A673 (cell line): ENCODE results near the gene RFESD. TPM values are rescaled to one million over a fixed set of nuclear protein-coding genes. Genes with fewer than 3 reads are reported as not detected.
"Not testable (repeated sequence)": the region's sequence is repeated elsewhere in the genome, so short reads cannot be mapped to it uniquely, and the experiment has no call there.

Experiments
- BruUV-seq: library from RNA; stranded (reverse); fragments of 400-500 nt; replicated peaks from 2 replicates; lab custom pipeline; 2021; lab: Mats Ljungman, UMichigan
- CTCF ChIA-PET: fragments of 300-600 bp; sonication (Branson Sonifier 250); formaldehyde crosslinking; loops from one replicate; lab custom pipeline; 2022; ENCODE audit warnings: antibody characterized with exemption; lab: Charles Lee
- POLR2A ChIA-PET: fragments of 300-600 bp; sonication (Branson Sonifier 250); formaldehyde crosslinking; loops from one replicate; lab custom pipeline; 2022; ENCODE audit warnings: antibody characterized with exemption; ENCODE audit not compliant: low non-redundant PET; lab: Charles Lee
- DNase-seq: peaks from one replicate; pipeline ENCODE4 v3.0.0-alpha.2; 2015; ENCODE audit warnings: low spot score
- H3K27ac ChIP-seq: fragments of 200-600 bp; sonication (generic); 2 replicates; pipeline ENCODE4 v1.5.1; 2016; ENCODE audit warnings: mixed run types, low read depth, mild to moderate bottlenecking, mixed read lengths, antibody characterized with exemption, low read length; ENCODE audit not compliant: poor library complexity, severe bottlenecking
- H3K27me3 ChIP-seq: fragments of 200-600 bp; sonication (generic); replicated peaks from 2 replicates; pipeline ENCODE4 v1.6.1; 2017; ENCODE audit warnings: mixed run types, low read depth, mild to moderate bottlenecking, mixed read lengths, antibody characterized with exemption, low read length; ENCODE audit not compliant: insufficient read depth, poor library complexity
- H3K36me3 ChIP-seq: fragments of 200-600 bp; sonication (generic); 2 replicates; pipeline ENCODE4 v1.6.1; 2016; ENCODE audit warnings: mixed run types, mild to moderate bottlenecking, mixed read lengths, antibody characterized with exemption, low read length; ENCODE audit not compliant: insufficient read depth, poor library complexity, severe bottlenecking
- H3K4me1 ChIP-seq: fragments of 200-600 bp; sonication (generic); 2 replicates; pipeline ENCODE4 v1.6.1; 2017; ENCODE audit warnings: mixed run types, mild to moderate bottlenecking, mixed read lengths, antibody characterized with exemption, low read length; ENCODE audit not compliant: insufficient read depth, poor library complexity, severe bottlenecking
- H3K4me3 ChIP-seq: fragments of 200-600 bp; sonication (generic); 2 replicates; pipeline ENCODE4 v1.5.1; 2016; ENCODE audit warnings: low read depth, mixed run types, mild to moderate bottlenecking, mixed read lengths, low read length; ENCODE audit not compliant: poor library complexity, severe bottlenecking
- H3K9me3 ChIP-seq: fragments of 200-600 bp; sonication (generic); 2 replicates; pipeline ENCODE4 v1.6.1; 2016; ENCODE audit warnings: mixed run types, low read depth, mild to moderate bottlenecking, mixed read lengths, antibody characterized with exemption, low read length; ENCODE audit not compliant: poor library complexity, severe bottlenecking
- EZH2 ChIP-seq: fragments of 200-600 bp; sonication (generic); IDR thresholded peaks from 2 replicates; pipeline ENCODE4 v1.6.1; 2017; ENCODE audit warnings: borderline replicate concordance, low read depth, mild to moderate bottlenecking, mixed read lengths, antibody characterized with exemption, low read length; ENCODE audit not compliant: poor library complexity, severe bottlenecking
- intact Hi-C: fragments of 100-400 bp; cut with micrococcal nuclease; formaldehyde crosslinking; loops from one replicate; pipeline ENCODE4 v1.10.0; 2022; ENCODE audit not compliant: unreplicated experiment
- total RNA-seq: library from RNA; stranded (reverse); gene quantifications from 2 replicates; pipeline ENCODE4 v1.2.3, GENCODE V29; 2021
- TF ChIP-seq, protein P1 (sequence below): fragments of 300-800, 200-600 bp; sonication (generic); conservative IDR thresholded peaks from 2 replicates; pipeline ENCODE4 v1.5.1; 2017; ENCODE audit warnings: low read depth, mild to moderate bottlenecking, antibody characterized with exemption, low read length, moderate library complexity, mixed read lengths

The RFESD gene
- total RNA-seq, 1 experiment from 2014 or later: 2.4 TPM

DNA sequence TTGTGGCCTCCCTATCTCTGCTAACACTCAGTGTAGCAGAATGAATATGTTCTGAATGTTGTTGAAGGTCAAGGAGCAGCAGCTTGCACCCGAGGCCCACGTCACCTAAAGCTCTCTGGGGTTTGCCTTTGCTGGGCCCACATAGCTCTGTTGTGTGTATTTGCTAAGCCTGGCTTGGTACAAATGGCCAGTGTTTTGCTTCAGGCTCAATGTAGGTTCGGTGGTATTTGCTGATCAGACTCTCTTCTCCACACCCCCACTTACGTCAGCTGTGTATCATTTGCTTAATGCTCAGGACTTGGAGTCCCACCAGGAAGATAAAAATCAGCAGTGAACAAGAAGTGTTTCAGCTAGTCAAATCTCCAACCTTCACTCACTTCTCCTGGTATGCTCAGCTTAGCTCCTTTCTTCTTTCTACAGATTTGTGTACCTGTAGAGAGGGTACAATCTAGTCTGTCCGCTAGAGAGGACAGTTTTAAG is 4.8 kb upstream of the RFESD start:
- TF ChIP-seq EZH2: no peak
- TF ChIP-seq, protein P1, sequence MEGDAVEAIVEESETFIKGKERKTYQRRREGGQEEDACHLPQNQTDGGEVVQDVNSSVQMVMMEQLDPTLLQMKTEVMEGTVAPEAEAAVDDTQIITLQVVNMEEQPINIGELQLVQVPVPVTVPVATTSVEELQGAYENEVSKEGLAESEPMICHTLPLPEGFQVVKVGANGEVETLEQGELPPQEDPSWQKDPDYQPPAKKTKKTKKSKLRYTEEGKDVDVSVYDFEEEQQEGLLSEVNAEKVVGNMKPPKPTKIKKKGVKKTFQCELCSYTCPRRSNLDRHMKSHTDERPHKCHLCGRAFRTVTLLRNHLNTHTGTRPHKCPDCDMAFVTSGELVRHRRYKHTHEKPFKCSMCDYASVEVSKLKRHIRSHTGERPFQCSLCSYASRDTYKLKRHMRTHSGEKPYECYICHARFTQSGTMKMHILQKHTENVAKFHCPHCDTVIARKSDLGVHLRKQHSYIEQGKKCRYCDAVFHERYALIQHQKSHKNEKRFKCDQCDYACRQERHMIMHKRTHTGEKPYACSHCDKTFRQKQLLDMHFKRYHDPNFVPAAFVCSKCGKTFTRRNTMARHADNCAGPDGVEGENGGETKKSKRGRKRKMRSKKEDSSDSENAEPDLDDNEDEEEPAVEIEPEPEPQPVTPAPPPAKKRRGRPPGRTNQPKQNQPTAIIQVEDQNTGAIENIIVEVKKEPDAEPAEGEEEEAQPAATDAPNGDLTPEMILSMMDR: no peak
- no TSS peak for BruUV-seq
- no peak for DNase-seq
- intact Hi-C loops: loop anchor here (5.0 to 10.0 kb wide), 4 partner anchors 141 to 963 kb away; partner anchors contain the start of gene MCTP1
- Histone ChIP-seq H3K27ac (no peak overlapping the region), H3K36me3 (no peaks in the 10 kb centered on the region), H3K4me1 (no peaks in the 10 kb centered on the region), H3K9me3 (no peaks in the 10 kb centered on the region), H3K4me3 (no peak overlapping the region), H3K27me3 (no peaks in the 10 kb centered on the region)
- ChIA-PET CTCF (no interaction called here), POLR2A (no interaction called here)

DNA sequence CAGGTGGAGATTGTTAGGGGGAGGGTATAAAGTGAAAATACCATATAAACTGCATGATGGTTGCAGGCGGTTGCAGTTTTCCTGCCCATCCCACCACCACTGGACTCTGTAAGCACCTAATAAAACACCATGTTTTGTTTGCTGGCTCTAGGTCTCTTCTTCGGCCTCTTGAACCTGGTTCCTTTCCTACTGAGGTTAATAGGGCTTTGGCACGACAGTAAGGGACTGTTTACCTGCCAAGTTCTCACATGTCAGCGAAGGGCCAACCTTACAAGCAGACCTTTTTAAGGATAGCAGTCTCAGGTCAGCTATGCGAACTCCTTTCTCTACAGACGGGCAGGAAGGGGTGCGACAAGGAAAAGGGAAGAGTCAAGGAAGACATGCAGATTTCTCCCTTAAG is 3.4 kb upstream of the RFESD start:
- H3K36me3 ChIP-seq: no peaks in the 10 kb centered on the region
- BruUV-seq: no TSS peak
- intact Hi-C loops: loop anchor here (5.0 to 10.0 kb wide), 4 partner anchors 139 to 962 kb away; partner anchors contain the start of gene MCTP1
- H3K27me3 ChIP-seq: no peaks in the 10 kb centered on the region
- ChIA-PET CTCF (interaction anchor here (1.0 kb wide), 1 partner anchor 9 kb away, joined by 3 read pairs; no protein-coding TSS in a partner anchor), POLR2A (no interaction called here)
- TF ChIP-seq, protein P1: no peak
- H3K4me3 ChIP-seq: no peak overlapping the region
- no peak overlapping the region for H3K27ac ChIP-seq
- DNase-seq: no peak
- H3K4me1 ChIP-seq: no peaks in the 10 kb centered on the region
- no peaks in the 10 kb centered on the region for H3K9me3 ChIP-seq

DNA sequence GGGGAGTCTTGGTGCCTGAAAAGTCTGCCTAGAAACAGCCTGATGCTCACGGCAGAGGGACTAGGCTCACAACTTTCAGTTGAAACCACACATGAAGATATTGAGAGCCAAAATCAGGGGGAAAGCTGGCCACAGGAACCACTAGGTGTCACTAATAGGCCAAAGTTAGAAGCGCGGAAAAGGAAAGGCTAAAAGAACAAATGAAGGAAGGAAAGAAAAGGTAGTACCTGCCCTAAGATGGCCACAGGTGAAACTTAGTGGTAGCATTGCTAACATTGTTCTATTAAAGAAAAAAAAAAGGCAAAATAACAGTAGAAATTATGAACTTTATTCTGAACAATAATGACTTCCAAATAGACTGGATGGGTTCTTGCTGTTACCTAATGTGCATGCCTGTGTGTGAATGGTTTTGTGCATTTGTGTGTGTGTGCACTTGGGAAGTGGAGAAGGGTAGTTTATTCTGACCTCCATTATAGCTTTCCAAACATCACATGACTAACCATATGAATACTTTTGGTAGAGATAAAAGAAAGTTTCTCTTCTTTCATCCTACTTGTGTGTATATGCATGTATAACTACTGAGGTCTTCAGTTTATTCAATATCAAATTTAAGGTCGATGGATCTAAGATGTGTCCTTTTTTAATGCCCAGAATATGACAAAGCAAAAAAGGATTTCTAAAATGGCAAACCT is 2.1 kb upstream of the RFESD start:
- peak; percentile 67 for DNase-seq
- no peak overlapping the region for H3K4me3 ChIP-seq
- CTCF ChIA-PET: interaction anchor here (0.5 to 1.0 kb wide), 3 partner anchors 22 to 691 kb away, joined by 3 read pairs; no protein-coding TSS in a partner anchor
- H3K36me3 ChIP-seq: no peaks in the 10 kb centered on the region
- BruUV-seq: no TSS peak
- POLR2A ChIA-PET: no interaction called here
- H3K4me1 ChIP-seq: no peaks in the 10 kb centered on the region
- TF ChIP-seq EZH2: no peak
- TF ChIP-seq, protein P1: peak; percentile 88
- no peaks in the 10 kb centered on the region for H3K27me3 ChIP-seq
- no peak overlapping the region for H3K27ac ChIP-seq
- intact Hi-C loops: loop anchor here (1.0 to 10.0 kb wide), 6 partner anchors 88 to 960 kb away; partner anchors contain the start of genes MCTP1 and RHOBTB3
- H3K9me3 ChIP-seq: no peaks in the 10 kb centered on the region

DNA sequence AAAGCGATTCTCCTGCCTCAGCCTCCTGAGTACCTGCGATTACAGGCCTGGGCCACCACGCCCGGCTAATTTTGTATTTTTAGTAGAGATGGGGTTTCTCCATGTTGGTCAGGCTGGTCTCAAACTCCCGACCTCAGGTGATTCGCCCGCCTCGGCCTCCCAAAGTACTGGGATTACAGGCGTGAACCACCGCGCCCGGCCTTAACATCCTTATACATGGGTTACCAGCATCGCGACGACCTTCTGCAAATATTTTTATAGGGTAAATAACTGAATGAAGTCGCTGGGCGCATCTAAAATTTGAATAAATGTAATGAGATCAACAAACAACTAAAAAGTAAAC is 380 bp upstream of the RFESD start:
- H3K9me3 ChIP-seq, POLR2A ChIA-PET, H3K4me1 ChIP-seq, H3K27me3 ChIP-seq, BruUV-seq, H3K36me3 ChIP-seq, DNase-seq, H3K27ac ChIP-seq: not testable (repeated sequence)
- CTCF ChIA-PET: interaction anchor here (0.7 to 1.0 kb wide), 2 partner anchors 18 to 55 kb away, joined by 3 read pairs; no protein-coding TSS in a partner anchor
- intact Hi-C loops: loop anchor here (5.0 to 10.0 kb wide), 3 partner anchors 86 to 959 kb away; partner anchors contain the start of genes MCTP1 and RHOBTB3
- peak overlapping the region; percentile 50 for H3K4me3 ChIP-seq
